Measurements from ENCODE around the gene ADGRF1. TPM values are rescaled to one million over a fixed set of nuclear protein-coding genes. Genes with fewer than 3 reads are reported as not detected.
A peak's percentile ranks its signal among the peaks of the same experiment; 100 is the strongest.

ADGRF1 gene
- total RNA-seq, 4 donors from 2014 or later: not detected

DNA sequence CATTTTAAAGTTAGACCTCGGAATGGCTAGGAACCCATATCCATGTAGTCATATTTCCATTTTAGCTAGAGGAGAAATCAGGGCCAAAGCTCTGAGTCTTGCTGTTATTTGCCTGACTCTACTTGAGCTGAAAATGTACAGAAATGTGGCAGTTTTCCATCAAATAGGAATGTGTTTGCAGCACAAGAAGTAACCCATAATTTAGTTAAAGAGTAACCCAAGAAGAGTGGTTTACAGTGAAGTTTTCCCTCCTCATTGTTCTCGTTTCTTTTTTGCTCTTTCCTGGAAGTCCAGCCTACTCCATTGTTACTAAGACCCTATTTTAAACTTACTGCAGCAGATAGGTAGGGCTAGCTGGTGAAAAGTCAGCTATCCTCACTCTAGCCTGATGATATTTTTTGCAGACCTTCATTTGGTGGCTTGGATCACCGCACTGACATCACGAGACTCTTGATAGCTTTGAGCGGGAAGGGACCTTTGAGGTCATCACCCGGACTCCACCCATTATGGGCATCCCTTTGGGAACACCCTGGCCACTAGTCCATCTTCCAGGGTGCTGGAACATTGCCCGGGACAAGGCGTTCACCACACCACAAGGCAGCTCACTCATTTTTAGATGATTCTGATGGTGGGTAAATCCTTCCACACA is 92.4 kb downstream of the ADGRF1 start:
- ATAC-seq: peak; percentile 80 to 82
- H3K4me1 ChIP-seq: peaks cover 4 to 11% of the 10 kb centered on the region in 2 donors

DNA sequence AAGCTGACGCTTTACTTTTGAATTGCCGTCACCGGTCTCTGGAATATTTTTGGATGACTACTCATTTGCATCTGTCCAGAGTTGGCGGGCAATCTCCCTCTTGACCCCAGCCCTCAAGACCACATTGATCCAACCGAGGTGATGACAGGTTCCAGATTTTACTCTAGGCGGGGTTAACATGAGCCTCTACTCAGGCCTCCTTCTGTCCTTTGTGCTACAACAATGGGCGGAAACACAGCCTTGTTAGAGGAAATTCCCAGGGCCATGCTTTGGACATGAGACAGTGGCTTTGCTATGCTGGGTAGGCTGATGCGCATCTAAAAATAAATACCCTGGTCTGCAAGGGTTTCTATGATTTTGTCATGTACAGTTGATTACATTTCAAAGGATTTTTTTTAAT is 93.4 kb downstream of the ADGRF1 start:
- Histone ChIP-seq H3K27me3 (no peaks in the 10 kb centered on the region), H3K4me1 (peaks cover 4 to 11% of the 10 kb centered on the region in 2 donors), H3K27ac (peak overlapping the region; percentile 57 to 79 (median 74)), H3K4me3 (no peak overlapping the region), H3K36me3 (no peaks in the 10 kb centered on the region), H3K9me3 (no peaks in the 10 kb centered on the region)
- no peak for DNase-seq
- intact Hi-C loops (cut with DNase I; ENCODE audit: low total_unique reads) (no loop called here), in situ Hi-C loops (cut with MboI; ENCODE audit: low sequenced_read_pairs in 4 of 4) (no loop called here)
- TF ChIP-seq, protein P1, sequence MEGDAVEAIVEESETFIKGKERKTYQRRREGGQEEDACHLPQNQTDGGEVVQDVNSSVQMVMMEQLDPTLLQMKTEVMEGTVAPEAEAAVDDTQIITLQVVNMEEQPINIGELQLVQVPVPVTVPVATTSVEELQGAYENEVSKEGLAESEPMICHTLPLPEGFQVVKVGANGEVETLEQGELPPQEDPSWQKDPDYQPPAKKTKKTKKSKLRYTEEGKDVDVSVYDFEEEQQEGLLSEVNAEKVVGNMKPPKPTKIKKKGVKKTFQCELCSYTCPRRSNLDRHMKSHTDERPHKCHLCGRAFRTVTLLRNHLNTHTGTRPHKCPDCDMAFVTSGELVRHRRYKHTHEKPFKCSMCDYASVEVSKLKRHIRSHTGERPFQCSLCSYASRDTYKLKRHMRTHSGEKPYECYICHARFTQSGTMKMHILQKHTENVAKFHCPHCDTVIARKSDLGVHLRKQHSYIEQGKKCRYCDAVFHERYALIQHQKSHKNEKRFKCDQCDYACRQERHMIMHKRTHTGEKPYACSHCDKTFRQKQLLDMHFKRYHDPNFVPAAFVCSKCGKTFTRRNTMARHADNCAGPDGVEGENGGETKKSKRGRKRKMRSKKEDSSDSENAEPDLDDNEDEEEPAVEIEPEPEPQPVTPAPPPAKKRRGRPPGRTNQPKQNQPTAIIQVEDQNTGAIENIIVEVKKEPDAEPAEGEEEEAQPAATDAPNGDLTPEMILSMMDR (IDR thresholded peaks at IDR 0.05 in 4 of 5, conservative IDR thresholded peaks at IDR 0.05 in 1 of 5): no peak
- TF ChIP-seq POLR2A (IDR thresholded peaks at IDR 0.05): no peak
- peak; percentile 59 to 73 for ATAC-seq

More for the DNA sequence above, 92.4 kb downstream of the ADGRF1 start:
- intact Hi-C loops (cut with DNase I; ENCODE audit: low total_unique reads) (no loop called here), in situ Hi-C loops (cut with MboI; ENCODE audit: low sequenced_read_pairs in 4 of 4) (no loop called here)
- Histone ChIP-seq H3K9me3 (no peaks in the 10 kb centered on the region), H3K27ac (peak overlapping the region; percentile 67 to 81 (median 76)), H3K27me3 (no peaks in the 10 kb centered on the region), H3K36me3 (no peaks in the 10 kb centered on the region), H3K4me3 (no peak overlapping the region)
- TF ChIP-seq, protein P1 (IDR thresholded peaks at IDR 0.05 in 4 of 5, conservative IDR thresholded peaks at IDR 0.05 in 1 of 5): no peak
- TF ChIP-seq POLR2A (IDR thresholded peaks at IDR 0.05): peak in 1 of 2 donors; percentile 24
- DNase-seq: peak; percentile 43 to 53

Other genes with a start within 250 kb of the ADGRF1 start
- gene MEP1A, start 248.9 kb downstream of the ADGRF1 start, total RNA-seq: under 1 TPM in 1 of 4 donors, not detected in 3; 1.00 TPM
- gene ADGRF5, start 120.4 kb downstream of the ADGRF1 start, total RNA-seq: 10 to 100 TPM; 27.6 to 49.2 (median 41.0) TPM